ENCODE measurements around the gene LMAN2.

GRCh38 chr5:177349362-177349647, 2.2 kb downstream of the LMAN2 start:
- no peak for TF ChIP-seq CTCF (IDR thresholded peaks at IDR 0.05)
- TF ChIP-seq POLR2A (IDR thresholded peaks at IDR 0.05): no peak
